Neural cell (in vitro differentiated cells): ENCODE results near the gene PPP1R36. TPM values are rescaled to one million over a fixed set of nuclear protein-coding genes. Genes with fewer than 3 reads are reported as not detected.

ENCODE experiments used
- H2AFZ ChIP-seq: fragments of 200-600, 300-800 bp; sonication (generic), shearing (Covaris generic); 2 replicates; pipeline ENCODE4 v1.6.0; 2014; ENCODE audit warnings: low read depth, mild to moderate bottlenecking, antibody characterized with exemption, low read length, moderate library complexity
- H3F3A ChIP-seq: fragments of 200-600 bp; shearing (Covaris generic); 2 replicates; pipeline ENCODE4 v1.6.1; 2016; ENCODE audit warnings: mild to moderate bottlenecking, moderate library complexity, mixed read lengths, antibody characterized with exemption, low read length; ENCODE audit not compliant: insufficient read depth, poor library complexity, severe bottlenecking
- H3K27ac ChIP-seq: fragments of 200-600, 300-800 bp; sonication (generic), shearing (Covaris generic); 2 replicates; pipeline ENCODE4 v1.5.1; 2014; ENCODE audit warnings: mild to moderate bottlenecking, low read length, moderate library complexity
- H3K27me3 ChIP-seq: fragments of 300-800, 200-600 bp; sonication (generic), shearing (Covaris generic); 2 replicates; pipeline ENCODE4 v1.6.0; 2014; ENCODE audit warnings: mild to moderate bottlenecking, low read depth, low read length, moderate library complexity; ENCODE audit not compliant: insufficient read depth
- H3K36me3 ChIP-seq: fragments of 300-800, 200-600 bp; sonication (generic), shearing (Covaris generic); 2 replicates; pipeline ENCODE4 v1.5.1; 2014; ENCODE audit warnings: mild to moderate bottlenecking, antibody characterized with exemption, low read length, moderate library complexity; ENCODE audit not compliant: insufficient read depth
- H3K4me2 ChIP-seq: fragments of 300-800, 200-600 bp; sonication (generic), shearing (Covaris generic); 2 replicates; pipeline ENCODE4 v1.6.0; 2014; ENCODE audit warnings: mild to moderate bottlenecking, low read length
- H3K4me3 ChIP-seq: fragments of 300-800, 200-600 bp; sonication (generic), shearing (Covaris generic); 2 replicates; pipeline ENCODE4 v1.5.1; 2014; ENCODE audit warnings: mild to moderate bottlenecking, low read length, moderate library complexity
- H3K79me2 ChIP-seq: fragments of 200-600 bp; shearing (Covaris generic); replicated peaks from 2 replicates; pipeline ENCODE4 v1.6.0; 2014; ENCODE audit warnings: mild to moderate bottlenecking, low read length, moderate library complexity; ENCODE audit not compliant: insufficient read depth
- H3K9ac ChIP-seq: fragments of 300-800, 200-600 bp; sonication (generic), shearing (Covaris generic); 2 replicates; pipeline ENCODE4 v1.6.1; 2016; ENCODE audit warnings: mild to moderate bottlenecking, low read length, mixed read lengths
- H3K9me2 ChIP-seq: fragments of 200-600 bp; shearing (Covaris generic); 2 replicates; pipeline ENCODE4 v1.6.1; 2016; ENCODE audit warnings: mild to moderate bottlenecking, low read length, mixed read lengths; ENCODE audit not compliant: insufficient read depth
- H3K9me3 ChIP-seq: fragments of 200-600, 300-800 bp; sonication (generic), shearing (Covaris generic); 2 replicates; pipeline ENCODE4 v1.6.1; 2016; ENCODE audit warnings: mild to moderate bottlenecking, mixed run types, low read length, moderate library complexity, mixed read lengths
- H4K20me1 ChIP-seq: fragments of 200-600 bp; shearing (Covaris generic); 2 replicates; pipeline ENCODE4 v1.6.1; 2016; ENCODE audit warnings: mild to moderate bottlenecking, mixed run types; ENCODE audit not compliant: insufficient read depth
- CTCF ChIP-seq: fragments of 450-650 bp; IDR thresholded peaks from 2 replicates; pipeline ENCODE4 v1.5.1; 2014; ENCODE audit warnings: antibody characterized with exemption, mild to moderate bottlenecking, moderate library complexity; ENCODE audit not compliant: poor library complexity, severe bottlenecking
- EP300 ChIP-seq: fragments of 450-650 bp; conservative IDR thresholded peaks from 2 replicates; pipeline ENCODE4 v1.6.1; 2014; ENCODE audit warnings: antibody characterized with exemption, mild to moderate bottlenecking, moderate library complexity; ENCODE audit not compliant: poor library complexity, severe bottlenecking
- EZH2 ChIP-seq: fragments of 200-600, 300-800 bp; shearing (Covaris generic), sonication (generic); IDR thresholded peaks from 2 replicates; pipeline ENCODE4 v1.6.1; 2014; ENCODE audit warnings: antibody characterized with exemption, low read length, borderline replicate concordance, mild to moderate bottlenecking; ENCODE audit not compliant: insufficient read depth, poor library complexity, severe bottlenecking
- MXI1 ChIP-seq: fragments of 450-650 bp; conservative IDR thresholded peaks from 2 replicates; pipeline ENCODE4 v1.6.1; 2014; ENCODE audit warnings: antibody characterized with exemption, mild to moderate bottlenecking; ENCODE audit not compliant: poor library complexity, severe bottlenecking
- POLR2AphosphoS5 ChIP-seq: IDR thresholded peaks from 2 replicates; pipeline ENCODE4 v1.6.1; 2012
- RAD21 ChIP-seq: fragments of 450-650 bp; conservative IDR thresholded peaks from 2 replicates; pipeline ENCODE4 v1.6.1; 2014; ENCODE audit warnings: antibody characterized with exemption, mild to moderate bottlenecking, moderate library complexity
- REST ChIP-seq: IDR thresholded peaks from 2 replicates; pipeline ENCODE4 v1.6.1; 2012; ENCODE audit warnings: borderline replicate concordance
- SMC3 ChIP-seq: fragments of 450-650 bp; conservative IDR thresholded peaks from 2 replicates; pipeline ENCODE4 v1.6.1; 2014; ENCODE audit warnings: antibody characterized with exemption, mild to moderate bottlenecking, moderate library complexity; ENCODE audit not compliant: poor library complexity
- TAF1 ChIP-seq: IDR thresholded peaks from 2 replicates; pipeline ENCODE4 v1.6.1; 2012; ENCODE audit warnings: low read depth
- polyA plus RNA-seq: library from polyadenylated mRNA; depleted of rRNA; stranded (reverse); fragments of >200 nt; gene quantifications from 2 replicates; pipeline ENCODE4 v1.2.3, GENCODE V29; 2014

Gene PPP1R36
- polyA plus RNA-seq, 1 donor from 2014 or later = not detected

GRCh38 chr14:64510825-64511671, 38.7 kb upstream of the PPP1R36 start:
- H3K9ac ChIP-seq = no peak overlapping the region
- H3K27me3 ChIP-seq = no peaks in the 10 kb centered on the region
- no peak overlapping the region for H3K4me2 ChIP-seq

More at GRCh38 chr14:64510825-64511671, 38.7 kb upstream of the PPP1R36 start:
- Histone ChIP-seq H3K9me2 (no peaks in the 10 kb centered on the region), H2AFZ (no peak overlapping the region), H3K36me3 (no peaks in the 10 kb centered on the region), H4K20me1 (no peaks in the 10 kb centered on the region), H3F3A (no peaks in the 10 kb centered on the region), H3K9me3 (no peaks in the 10 kb centered on the region), H3K79me2 (peaks cover 76% of the 10 kb centered on the region), H3K27ac (no peak overlapping the region), H3K4me3 (no peak overlapping the region)
- TF ChIP-seq CTCF (peak; percentile 79), RAD21 (peak; percentile 65), MXI1 (peak; percentile 19), EP300 (no peak), POLR2AphosphoS5 (no peak), SMC3 (peak; percentile 78), EZH2 (no peak), TAF1 (no peak), REST (no peak)
